ENCODE results near the gene RPL35.
A peak's percentile ranks its signal among the peaks of the same experiment; 100 is the strongest.
"Not testable (repeated sequence)": the region's sequence is repeated elsewhere in the genome, so short reads cannot be mapped to it uniquely, and the experiment has no call there.

Gene RPL35

DNA sequence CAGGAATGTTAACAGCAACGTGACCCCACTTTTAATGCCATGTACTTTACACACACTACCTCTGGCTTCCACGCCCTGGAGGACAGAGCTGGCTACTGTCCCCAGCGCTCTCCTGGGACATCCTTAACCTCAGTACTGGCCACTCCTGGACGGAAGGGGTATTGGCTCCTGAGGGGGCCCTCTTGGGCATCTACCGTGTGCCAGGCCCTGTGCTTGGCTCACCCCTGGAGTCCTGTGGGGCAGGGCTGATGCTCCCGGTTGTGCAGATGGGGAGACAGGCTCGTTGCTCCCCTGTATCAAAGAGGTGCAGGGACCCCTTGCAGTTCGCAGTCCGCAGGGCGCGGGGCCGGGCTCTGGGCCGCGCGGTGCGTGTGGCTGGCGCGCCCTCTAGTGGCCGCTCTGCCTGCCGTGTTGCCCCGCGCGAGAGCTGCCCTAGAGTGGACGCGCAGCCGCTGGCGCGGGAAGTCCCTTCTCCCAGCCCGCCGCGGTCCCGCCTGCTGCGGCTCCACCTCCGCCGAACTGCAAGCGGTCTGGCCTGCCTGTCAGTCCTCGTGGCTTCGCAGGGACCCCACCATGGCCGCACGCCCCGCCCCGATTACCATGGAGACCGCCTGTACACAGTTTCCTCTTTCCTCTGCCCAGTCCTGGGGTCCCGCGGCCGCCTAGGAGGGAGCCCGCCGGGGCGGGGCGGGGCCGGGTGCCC lies 8.8 kb downstream of the RPL35 start, which contains the start of gene WDR38:
TSS of gene WDR38 (plus strand) at position 632 of the 703 bp plus-strand sequence. CDS start 72 bp downstream, outside the sequence.
- DNase-seq (ENCODE audit: low read depth in 4 of 4, low spot score in 1 of 4): peak in 2 of 4 experiments; percentile 60 to 63

DNA sequence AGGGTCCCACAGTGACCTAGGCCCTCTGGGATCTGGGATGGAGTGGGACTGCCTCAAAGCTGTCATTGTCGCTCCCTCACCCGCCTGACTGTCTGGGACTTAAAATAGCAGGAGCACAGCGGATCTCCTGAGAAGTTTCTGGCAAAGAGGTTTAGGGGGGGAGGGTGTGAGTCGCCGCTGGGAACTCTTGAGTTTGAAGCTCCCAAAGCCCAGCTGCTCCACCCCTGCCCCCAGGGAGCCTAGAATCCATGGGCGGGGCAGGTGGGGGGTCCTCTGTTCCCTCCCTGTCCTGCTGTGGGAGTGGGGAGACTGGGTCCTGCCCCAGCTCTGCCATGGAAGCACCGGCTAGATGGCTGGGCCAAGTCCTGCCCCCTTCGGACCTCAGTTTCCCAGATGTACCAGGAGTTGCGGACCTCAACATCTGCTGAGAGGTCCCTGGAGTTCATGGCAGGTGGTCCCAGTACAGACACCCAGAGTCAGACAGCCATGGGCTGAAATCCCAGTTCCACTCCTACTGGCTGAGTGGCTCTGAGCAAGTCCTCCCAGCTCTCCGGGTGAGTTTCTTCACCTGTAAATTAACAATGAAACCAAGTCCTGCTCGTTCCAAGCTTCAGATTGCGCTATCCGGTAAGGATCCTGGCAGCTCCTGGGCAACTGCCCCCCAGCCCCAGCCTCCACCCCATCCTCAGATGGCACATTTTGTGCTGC lies 9.5 kb downstream of the RPL35 start:
- no peak for DNase-seq (ENCODE audit: low read depth in 4 of 4, low spot score in 1 of 4)

DNA sequence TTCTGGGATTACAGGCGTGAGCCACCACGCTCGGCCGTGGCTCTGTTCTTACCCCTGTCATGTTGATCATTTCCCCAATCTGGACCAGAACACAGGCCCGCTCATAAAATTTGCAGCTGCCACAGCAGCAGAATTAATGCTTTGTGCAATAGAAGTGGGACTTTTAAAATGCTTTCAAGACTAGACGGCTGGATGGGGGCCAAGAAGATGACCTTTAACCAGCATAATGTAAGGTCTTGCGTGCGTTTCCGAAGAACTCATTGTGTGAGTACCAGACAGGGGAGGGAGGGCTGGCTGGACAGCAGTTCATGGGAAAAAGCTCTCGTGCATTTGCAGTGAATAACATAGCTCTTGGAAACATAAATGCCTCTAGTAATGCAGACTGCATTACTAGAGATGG lies 12.0 kb downstream of the RPL35 start:
- no peak for DNase-seq (ENCODE audit: low read depth in 4 of 4, low spot score in 1 of 4)

DNA sequence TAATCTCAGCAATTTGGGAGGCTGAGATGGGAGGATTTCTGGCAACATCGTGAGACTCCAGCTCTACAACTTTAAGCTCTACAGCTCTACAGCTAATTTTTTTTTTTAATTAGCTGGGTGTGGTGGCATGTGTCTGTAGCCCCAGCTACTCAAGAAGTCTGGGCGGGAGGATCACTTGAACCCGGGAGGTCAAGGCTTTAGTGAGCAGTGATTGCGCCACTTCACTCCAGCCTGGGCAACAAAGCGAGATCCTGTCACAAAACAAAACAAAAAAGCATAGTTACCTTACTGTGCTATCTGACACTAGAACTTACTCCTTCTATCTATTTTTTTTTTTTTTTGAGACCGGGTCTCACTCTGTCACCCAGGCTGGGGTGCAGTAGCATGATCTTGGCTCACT lies 14.8 kb downstream of the RPL35 start:
- no peak for DNase-seq (ENCODE audit: low read depth in 4 of 4, low spot score in 1 of 4)

DNA sequence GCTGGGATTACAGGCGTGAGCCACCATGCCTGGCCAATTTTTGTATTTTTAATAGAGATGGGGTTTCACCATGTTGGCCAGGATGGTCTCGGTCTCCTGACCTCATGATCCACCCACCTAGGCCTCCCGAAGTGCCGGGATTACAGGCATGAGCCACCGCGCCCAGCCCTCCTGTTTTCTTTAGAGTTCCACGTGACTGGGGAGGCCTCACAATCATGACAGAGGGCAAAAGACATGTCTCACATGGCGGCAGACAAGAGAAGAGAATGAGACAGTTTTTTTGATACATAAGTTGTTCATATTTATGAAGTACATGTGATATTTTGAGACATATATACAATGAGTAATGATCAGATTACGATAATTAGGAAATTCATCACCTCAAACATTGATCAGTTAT lies 15.3 kb downstream of the RPL35 start:
- not testable (repeated sequence) for DNase-seq (ENCODE audit: low read depth in 4 of 4, low spot score in 1 of 4)

DNA sequence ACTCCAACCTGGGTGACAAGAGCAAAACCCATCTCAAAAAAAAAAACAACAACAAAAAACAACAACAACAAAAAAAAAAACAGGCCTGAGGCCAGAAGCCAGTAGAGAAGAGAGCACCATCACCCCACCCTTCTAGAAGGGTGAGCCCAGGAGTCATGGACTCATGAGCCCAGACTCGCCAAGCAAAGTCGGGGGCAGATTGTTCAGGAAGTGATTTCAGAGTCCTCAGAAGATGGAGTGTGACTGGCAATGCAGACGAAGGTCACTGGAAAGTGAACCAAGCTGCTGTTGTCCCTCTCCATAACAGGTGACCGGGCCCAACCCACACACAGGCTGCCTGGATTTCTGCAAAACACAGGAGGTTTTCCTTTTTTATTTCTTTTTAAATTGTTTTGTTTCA lies 17.5 kb downstream of the RPL35 start:
- DNase-seq (ENCODE audit: low read depth in 4 of 4, low spot score in 1 of 4): no peak

DNA sequence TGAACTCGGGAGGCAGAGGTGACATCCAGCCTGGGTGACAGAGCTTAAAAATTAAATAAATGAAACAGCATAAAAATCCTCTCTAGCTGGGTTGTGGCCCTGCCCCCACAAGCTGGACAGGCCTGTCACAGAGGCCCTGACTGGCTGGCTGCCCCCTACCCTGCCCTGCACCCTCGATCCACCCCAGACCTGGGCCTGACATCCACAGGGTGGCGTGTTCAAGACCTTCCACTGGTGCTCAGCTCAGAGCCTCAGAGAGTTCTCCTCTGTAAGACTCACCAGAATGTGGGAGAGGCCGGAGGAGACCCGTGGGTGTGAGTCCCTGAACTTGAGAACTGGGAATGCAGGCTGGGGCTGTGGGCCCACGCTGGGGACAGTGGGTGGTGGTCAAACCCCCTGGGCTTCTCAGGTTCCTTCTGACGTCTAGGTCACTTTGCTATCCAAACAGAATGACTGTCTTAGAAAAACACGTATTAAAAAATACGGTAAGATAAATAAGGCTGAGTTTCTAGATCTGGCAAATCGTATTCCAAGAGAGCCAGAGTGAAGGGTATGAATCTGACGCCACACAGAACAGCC lies 18.2 kb downstream of the RPL35 start:
- DNase-seq (ENCODE audit: low read depth in 4 of 4, low spot score in 1 of 4): no peak

DNA sequence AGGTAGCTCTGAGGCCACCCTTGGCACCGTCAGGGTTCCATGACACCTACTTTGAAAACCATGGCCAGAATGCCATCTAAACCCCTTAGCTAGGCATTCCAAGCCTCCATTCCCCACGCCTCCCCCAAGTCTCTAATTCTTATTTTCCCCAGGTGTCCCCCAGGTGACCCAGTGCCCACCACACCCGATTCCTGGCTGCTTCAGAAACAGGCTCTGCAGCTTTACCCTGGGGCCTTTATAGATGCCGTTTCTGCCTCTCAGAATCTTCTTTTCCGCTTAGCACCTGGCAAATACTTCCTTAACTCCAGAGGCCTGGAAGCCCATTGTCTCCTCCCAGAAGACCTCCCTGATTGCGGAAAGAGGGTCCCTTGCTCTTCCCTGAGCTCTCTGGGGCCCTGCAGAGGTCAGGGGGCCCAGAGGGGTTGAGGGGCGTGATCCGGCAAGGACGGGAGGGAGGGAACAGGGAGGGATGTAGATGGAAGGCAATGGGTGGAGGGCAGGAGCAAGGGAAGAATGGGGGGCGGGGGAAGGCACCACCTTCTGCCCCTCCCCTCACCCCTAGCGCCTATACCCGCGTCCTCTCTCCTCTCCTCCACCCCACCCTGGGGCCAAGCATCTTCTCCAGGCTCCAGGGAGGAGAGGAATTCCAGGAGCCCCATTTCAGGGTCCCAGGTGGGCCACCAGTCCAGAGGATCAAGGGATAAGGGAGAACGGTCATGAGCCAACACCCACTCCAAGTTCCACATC lies 20.5 kb downstream of the RPL35 start:
- DNase-seq (ENCODE audit: low read depth in 4 of 4, low spot score in 1 of 4): no peak

DNA sequence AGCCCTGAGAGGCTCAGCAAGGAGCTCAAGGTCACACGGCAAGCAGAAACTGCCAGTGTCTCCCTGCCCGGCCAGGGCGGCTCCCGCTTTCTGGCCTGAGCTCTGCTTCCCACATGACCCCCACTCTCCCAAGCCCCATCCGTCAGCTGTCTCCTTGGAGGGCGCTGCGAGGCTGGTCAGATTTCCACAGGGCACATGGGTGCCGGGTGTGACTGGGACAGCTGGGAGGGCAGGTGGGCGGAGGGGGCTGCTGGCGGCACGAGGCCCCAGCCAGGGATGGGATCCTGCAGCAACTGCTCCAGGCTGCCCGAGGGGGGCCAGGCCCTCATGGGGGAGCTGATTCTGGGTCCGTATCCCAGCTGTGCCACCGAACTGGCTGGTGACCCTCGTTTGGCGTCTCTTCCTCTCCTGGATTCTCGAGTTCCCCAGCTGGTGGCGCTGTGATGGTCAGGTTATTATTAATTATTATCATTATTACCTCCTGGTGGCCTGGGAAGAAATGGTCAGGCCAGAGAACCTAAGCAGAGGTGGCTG lies 21.4 kb downstream of the RPL35 start:
- DNase-seq (ENCODE audit: low read depth in 4 of 4, low spot score in 1 of 4): no peak

DNA sequence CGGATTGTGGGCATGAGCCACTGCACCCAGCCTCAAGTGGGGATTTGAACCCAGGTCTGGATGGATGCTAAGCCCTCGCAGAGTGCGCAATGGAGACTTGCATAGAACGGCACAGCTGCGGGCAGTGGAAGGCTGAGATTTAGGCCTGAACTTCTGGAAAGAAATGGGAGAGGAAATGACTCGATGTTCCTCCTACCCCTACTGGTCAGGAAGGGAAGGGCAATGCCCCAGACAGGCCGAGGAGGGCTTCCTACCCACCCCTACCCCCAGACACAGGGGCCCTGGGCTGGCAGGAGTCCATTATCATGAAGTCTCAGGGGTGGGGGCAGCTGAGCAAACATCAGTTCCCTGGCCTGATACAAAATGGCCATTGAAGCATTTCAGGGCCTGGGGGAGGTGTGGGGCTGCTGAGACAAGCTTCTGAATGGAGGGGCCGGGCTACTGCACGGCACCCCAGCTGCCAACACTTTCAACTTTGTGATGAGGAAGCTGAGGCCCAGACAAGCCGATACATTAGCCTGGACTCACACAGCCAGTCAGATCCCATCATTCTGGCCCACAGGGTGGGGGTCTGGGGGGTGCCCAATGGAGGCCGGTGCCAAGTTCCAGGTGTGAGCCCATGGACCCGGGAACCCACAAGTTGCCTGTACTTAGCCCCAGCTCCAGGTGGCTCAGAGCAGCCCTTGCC lies 22.0 kb downstream of the RPL35 start:
- no peak for DNase-seq (ENCODE audit: low read depth in 4 of 4, low spot score in 1 of 4)

DNA sequence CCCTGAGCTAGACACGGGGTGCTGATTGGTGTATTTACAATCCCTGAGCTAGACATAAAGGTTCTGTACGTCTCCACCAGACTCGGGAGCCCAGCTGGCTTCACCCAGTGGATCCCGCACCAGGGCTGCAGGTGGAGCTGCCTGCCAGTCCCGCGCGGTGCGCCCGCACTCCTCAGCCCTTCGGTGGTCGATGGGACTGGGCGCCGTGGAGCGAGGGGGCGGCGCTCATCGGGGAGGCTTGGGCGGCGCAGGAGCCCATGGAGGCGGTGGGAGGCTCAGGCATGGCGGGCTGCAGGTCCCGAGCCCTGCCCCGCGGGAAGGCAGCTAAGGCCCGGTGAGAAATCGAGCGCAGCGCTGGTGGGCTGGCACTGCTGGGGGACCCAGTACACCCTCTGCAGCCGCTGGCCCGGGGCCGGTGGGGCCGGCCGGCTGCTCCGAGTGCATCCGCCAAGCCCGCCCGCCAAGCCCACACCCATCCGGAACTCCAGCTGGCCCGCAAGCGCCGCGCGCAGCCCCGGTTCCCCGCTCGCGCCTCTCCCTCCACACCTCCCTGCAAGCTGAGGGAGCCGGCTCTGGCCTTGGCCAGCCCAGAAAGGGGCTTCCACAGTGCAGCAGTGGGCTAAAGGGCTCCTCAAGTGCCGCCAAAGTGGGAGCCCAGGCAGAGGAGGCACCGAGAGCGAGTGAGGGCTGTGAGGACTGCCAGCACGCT lies 23.0 kb downstream of the RPL35 start:
- DNase-seq (ENCODE audit: low read depth in 4 of 4, low spot score in 1 of 4): not testable (repeated sequence)

DNA sequence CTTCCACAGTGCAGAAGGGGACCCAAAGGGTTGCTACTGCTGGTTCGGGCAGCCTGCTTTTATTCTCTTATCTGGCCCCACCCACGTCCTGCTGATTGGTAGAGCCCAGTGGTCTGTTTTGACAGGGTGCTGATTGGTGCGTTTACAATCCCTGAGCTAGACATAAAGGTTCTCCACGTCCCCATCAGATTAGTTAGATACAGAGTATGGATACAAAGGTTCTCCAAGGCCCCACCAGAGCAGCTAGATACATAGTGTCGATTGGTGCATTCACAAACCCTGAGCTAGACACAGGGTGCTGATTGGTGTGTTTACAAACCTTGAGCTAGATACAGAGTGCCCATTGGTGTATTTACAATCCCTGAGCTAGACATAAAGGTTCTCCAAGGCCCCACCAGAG lies 23.6 kb downstream of the RPL35 start:
- not testable (repeated sequence) for DNase-seq (ENCODE audit: low read depth in 4 of 4, low spot score in 1 of 4)

DNA sequence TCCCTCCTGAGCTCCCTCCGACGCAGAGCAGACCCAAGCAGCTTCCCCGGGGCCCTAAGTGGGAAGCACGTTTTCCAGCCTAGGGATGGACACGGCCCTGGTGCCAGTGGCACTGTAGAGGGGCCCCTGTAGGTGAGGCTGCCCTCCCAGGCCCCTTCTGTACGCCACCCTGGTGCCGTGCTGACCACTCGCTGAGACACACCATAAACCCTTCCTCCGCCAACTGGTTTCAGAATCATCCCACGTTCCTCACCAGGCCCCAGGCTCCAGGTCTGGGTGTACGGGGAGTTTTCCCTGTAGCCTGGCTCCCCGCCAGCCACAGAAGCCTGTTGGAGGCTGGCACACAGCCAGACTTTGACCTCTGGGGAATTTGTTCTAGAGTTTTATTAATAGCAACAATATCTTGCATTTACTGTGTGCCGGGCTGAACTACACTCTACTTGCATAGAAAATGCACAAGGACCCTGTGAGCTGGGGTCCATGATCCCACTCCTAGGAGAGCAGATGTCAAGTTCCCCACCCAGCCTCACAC lies 26.7 kb downstream of the RPL35 start:
- no peak for DNase-seq (ENCODE audit: low read depth in 4 of 4, low spot score in 1 of 4)

DNA sequence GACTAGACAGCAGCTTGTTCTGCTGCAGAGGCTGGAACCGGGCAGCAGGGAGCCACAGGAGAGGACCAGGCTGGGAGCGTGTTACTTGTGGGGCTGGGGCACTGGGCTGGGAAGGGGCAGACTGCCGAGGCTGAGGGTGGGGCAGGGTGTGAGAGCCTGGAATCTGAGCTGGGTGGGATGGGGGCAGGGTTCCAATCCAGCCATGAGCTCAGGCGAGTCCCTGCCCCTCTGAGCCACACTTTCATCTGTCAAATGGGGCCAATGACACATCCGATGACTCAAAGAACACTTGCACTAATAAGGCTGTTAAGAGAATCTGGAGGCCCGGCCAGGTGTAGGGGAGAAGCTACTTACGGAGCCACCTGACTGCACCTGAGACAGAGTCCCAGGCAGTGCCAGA lies 27.2 kb downstream of the RPL35 start:
- DNase-seq (ENCODE audit: low read depth in 4 of 4, low spot score in 1 of 4): no peak

DNA sequence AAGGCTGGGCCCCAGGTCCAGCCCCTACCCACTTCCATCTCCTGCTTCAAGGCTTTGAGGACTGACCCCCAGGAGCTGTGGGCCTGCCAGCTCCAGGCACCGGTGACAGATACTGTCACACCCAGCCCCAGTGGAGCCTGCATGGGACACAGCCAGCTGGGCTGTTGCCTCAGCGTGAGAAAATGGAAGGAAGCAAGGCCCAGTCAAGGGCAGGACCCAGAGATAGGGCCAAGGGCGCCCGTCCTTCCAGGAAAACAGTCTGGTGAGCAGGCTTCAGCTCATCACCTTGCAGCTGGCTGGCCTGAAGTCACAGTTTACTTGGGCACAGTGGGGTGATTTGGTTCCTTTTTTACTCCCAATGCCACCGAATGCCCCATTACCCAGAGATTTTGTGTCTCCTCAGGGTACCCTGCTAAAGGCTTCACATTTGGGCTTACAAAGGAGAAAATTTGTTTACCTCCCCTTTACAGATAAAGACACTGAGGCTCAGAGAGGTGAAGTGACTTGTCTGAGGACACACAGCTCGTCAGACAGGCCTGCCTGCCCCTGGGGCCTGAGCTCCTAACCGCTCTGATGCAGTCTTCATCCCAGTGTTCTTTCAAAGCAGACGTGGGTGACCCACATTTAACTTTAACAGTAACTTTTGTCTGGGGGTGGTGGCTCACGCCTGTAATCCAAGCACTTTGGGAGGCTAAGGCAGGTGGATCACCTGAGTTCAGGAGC lies 30.0 kb downstream of the RPL35 start:
- no peak for DNase-seq (ENCODE audit: low read depth in 4 of 4, low spot score in 1 of 4)

DNA sequence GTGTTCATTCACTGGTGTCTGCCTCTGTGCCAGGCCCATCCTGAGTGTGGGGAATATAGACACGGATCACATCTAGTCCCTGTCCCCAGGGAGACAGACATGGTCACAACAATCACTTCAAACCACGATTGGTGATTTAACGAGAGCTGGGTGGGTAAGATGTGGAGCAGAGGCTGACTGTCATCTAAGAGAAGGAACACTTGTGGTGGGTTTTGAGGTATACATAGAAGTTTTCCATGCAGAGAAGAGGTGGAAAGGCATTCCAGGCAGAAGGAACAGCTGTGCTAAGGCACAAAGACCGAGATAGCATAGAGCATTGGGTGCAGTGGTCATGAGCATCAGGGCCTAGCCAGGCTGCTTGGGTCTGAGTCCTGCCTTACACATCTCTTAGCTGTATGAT lies 31.2 kb downstream of the RPL35 start:
- DNase-seq (ENCODE audit: low read depth in 4 of 4, low spot score in 1 of 4): no peak

DNA sequence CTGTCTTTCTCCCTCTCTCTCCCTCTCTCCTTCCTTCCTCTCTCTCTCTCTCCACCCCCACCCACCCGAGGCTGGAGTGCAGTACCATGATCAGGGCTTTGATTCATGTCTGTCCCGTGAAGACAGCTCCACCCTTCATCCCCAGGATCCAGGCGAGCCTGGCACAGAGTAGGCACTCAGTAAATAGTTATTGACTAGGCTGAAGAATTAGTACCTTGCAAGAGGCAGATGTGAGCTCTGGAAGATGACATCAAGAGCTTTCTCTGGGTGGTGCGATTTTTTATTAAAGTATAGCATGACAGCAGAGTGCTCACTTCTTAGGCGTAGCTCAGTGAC lies 32.5 kb downstream of the RPL35 start:
- DNase-seq (ENCODE audit: low read depth in 4 of 4, low spot score in 1 of 4): no peak

DNA sequence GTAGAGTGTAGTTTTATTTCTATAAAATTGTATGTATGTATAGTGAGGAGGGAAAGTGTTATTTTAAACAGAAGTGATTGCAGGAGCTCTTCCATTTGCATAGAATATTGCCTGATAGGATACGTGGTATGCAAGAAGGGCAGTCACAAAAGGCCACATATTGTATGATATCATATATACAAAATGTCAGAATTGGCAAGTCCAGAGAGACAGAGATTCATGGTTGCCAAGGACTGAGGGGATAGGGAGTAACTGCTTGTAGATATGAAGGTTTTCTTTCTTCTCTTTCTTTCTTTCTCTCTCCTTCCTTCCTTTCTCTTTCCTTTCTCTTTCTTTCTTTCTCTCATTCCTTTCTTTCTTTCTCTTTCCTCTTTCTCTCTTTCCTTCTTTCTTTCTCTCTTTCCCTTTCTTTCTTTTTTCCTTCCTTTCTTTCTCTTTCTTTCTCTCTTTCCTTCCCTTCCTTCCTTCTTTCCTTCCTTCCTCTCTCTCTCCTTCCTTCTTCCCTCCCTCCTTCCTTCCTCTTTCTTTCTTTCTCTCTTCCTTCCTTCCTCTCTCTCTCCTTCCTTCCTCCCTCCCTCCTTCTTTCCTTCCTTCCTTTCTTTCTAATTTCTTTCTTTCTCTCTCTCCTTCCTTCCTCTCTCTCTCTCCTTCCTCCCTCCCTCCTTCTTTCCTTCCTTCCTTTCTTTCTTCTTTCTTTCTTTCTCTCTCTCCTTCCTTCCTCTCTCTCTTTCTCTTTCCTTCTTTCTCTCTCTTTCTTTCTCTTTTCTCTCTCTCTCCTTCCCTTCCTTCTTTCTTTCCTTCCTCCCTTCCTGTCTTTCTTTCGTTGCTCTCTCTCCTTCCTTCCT lies 33.0 kb downstream of the RPL35 start:
- DNase-seq (ENCODE audit: low read depth in 4 of 4, low spot score in 1 of 4): no peak

Data from stimulated activated CD4-positive, alpha-beta T cell treated with anti-CD3 and anti-CD28 coated beads, Interleukin-1b, Interleukin-23, amount 100 ng/mL, for 24 hours (primary cell).